ENCODE measurements around the gene KCNK7. TPM values are rescaled to one million over a fixed set of nuclear protein-coding genes. Genes with fewer than 3 reads are reported as not detected.

KCNK7 gene
- polyA plus RNA-seq, 1 of the 3 experiments (the other 2 are of a cell fraction) = 0.58 TPM

GRCh38 chr11:65624931-65625627 lies 29.5 kb upstream of the KCNK7 start:
- no peaks in the 10 kb centered on the region for H3K9me3 ChIP-seq

GRCh38 chr11:65623852-65624616 lies 28.4 kb upstream of the KCNK7 start:
- Histone ChIP-seq H3K4me1 (ENCODE audit: control insufficient read depth in 1 of 2, insufficient read depth in 2 of 2, low read depth in 1 of 2, low read length in 1 of 2) (no peaks in the 10 kb centered on the region), H2AFZ (ENCODE audit: low read depth) (no peak overlapping the region), H3F3A (replicated peaks; ENCODE audit: insufficient read depth) (no peaks in the 10 kb centered on the region), H3K27ac (ENCODE audit: low read depth in 2 of 2, low read length in 1 of 2) (no peak overlapping the region; a peak in 1 of 4 replicates), H3K9me3 (no peaks in the 10 kb centered on the region), H3K27me3 (ENCODE audit: insufficient read depth) (no peaks in the 10 kb centered on the region), H3K4me2 (no peak overlapping the region), H3K36me3 (replicated peaks in 1 of 2; ENCODE audit: control insufficient read depth in 1 of 2, insufficient read depth in 2 of 2, low read length in 1 of 2) (peaks cover 16 to 89% of the 10 kb centered on the region in 2 experiments), H3K9me2 (no peaks in the 10 kb centered on the region), H3K79me2 (ENCODE audit: insufficient read depth) (peaks cover 25% of the 10 kb centered on the region; the same call in 1 of the 2 replicates), H4K20me1 (ENCODE audit: insufficient read depth) (0 out of 2 replicates have a peak, but pooled peaks cover 5% of the 10 kb centered on the region), H3K4me3 (ENCODE audit: low read depth in 2 of 2, low read length in 1 of 2) (no peak overlapping the region), H3K9ac (no peak overlapping the region)
- ChIA-PET POLR2A (interaction anchor here (1.6 kb wide), 1 partner anchor 9 kb away, joined by 5 read pairs; no protein-coding TSS in a partner anchor), CTCF (interaction anchor here (1.4 kb wide), 1 partner anchor 51 kb away, joined by 3 read pairs; no protein-coding TSS in a partner anchor)
- no peak for DNase-seq
- WGBS (ENCODE audit: low lambda C conversion rate) = 97% methylated on average over 22 of the region's 25 CpGs
- TF ChIP-seq NRF1 (IDR thresholded peaks at IDR 0.05; ENCODE audit: low read depth, low read length) = no peak
- no peak for TF ChIP-seq TAF1 (IDR thresholded peaks at IDR 0.05; ENCODE audit: borderline replicate concordance, low read depth, low read length)
- no peak for TF ChIP-seq FOXJ3 (CRISPR knock-in tag; IDR thresholded peaks at IDR 0.05)
- no peak for TF ChIP-seq RFX5 (IDR thresholded peaks at IDR 0.05; ENCODE audit: low read length)
- TF ChIP-seq GATA2 (CRISPR knock-in tag; IDR thresholded peaks at IDR 0.05) = no peak
- TF ChIP-seq REST (IDR thresholded peaks at IDR 0.05; ENCODE audit: low read depth, low read length) = no peak
- TF ChIP-seq RCOR1 (IDR thresholded peaks at IDR 0.05; ENCODE audit: low read length) = no peak
- no peak for TF ChIP-seq SIN3A (IDR thresholded peaks at IDR 0.05; ENCODE audit: borderline replicate concordance, low read depth, low read length)
- TF ChIP-seq JUND (IDR thresholded peaks at IDR 0.05) = no peak
- TF ChIP-seq TCF12 (IDR thresholded peaks at IDR 0.05) = no peak
- no peak for TF ChIP-seq MXI1 (IDR thresholded peaks at IDR 0.05; ENCODE audit: low read depth, low read length)
- TF ChIP-seq ZBTB33 (IDR thresholded peaks at IDR 0.05; ENCODE audit: borderline replicate concordance, low read depth) = no peak
- no peak for TF ChIP-seq GABPA (IDR thresholded peaks at IDR 0.05; ENCODE audit: low read depth)
- no peak for TF ChIP-seq ELF1 (IDR thresholded peaks at IDR 0.05)

More at GRCh38 chr11:65624931-65625627, 29.5 kb upstream of the KCNK7 start:
- no peaks in the 10 kb centered on the region for H3K4me1 ChIP-seq (ENCODE audit: control insufficient read depth in 1 of 2, insufficient read depth in 2 of 2, low read depth in 1 of 2, low read length in 1 of 2)
- H3K9me2 ChIP-seq = no peaks in the 10 kb centered on the region
- H3K27me3 ChIP-seq (ENCODE audit: insufficient read depth) = no peaks in the 10 kb centered on the region
- H3F3A ChIP-seq (replicated peaks; ENCODE audit: insufficient read depth) = no peaks in the 10 kb centered on the region
- H3K79me2 ChIP-seq (ENCODE audit: insufficient read depth) = peaks cover 15% of the 10 kb centered on the region; the same call in 1 of the 2 replicates
- WGBS (ENCODE audit: low lambda C conversion rate) = 83% methylated on average over 13 of the region's 30 CpGs
- no peak overlapping the region for H3K4me3 ChIP-seq (ENCODE audit: low read depth in 2 of 2, low read length in 1 of 2)
- CTCF ChIA-PET = interaction anchor here (0.9 to 4.4 kb wide), 20 partner anchors 8 to 398 kb away, joined by 3 to 42 read pairs (median 6); partner anchors contain the start of genes KAT5, RELA and SIPA1
- POLR2A ChIA-PET = interaction anchor here (1.2 to 2.8 kb wide), 2 partner anchors 13 to 87 kb away, joined by 3 to 11 read pairs; partner anchors contain the start of genes KAT5 and SIPA1
- H4K20me1 ChIP-seq (ENCODE audit: insufficient read depth) = no peaks in the 10 kb centered on the region
- no peak for DNase-seq
- peaks cover 16 to 85% of the 10 kb centered on the region in 2 experiments for H3K36me3 ChIP-seq (replicated peaks in 1 of 2; ENCODE audit: control insufficient read depth in 1 of 2, insufficient read depth in 2 of 2, low read length in 1 of 2)
- H3K9ac ChIP-seq = no peak overlapping the region
- no peak overlapping the region for H2AFZ ChIP-seq (ENCODE audit: low read depth)
- H3K4me2 ChIP-seq = no peak overlapping the region
- TF ChIP-seq IRF3 (IDR thresholded peaks at IDR 0.05; ENCODE audit: low read depth, low read length) = no peak
- TF ChIP-seq CHD2 (IDR thresholded peaks at IDR 0.05; ENCODE audit: low read length, partially characterized antibody) = no peak
- no peak for TF ChIP-seq JUND (IDR thresholded peaks at IDR 0.05)
- TF ChIP-seq POLR2AphosphoS5 (IDR thresholded peaks at IDR 0.05; ENCODE audit: low read depth, low read length) = no peak
- no peak for TF ChIP-seq GATA2 (CRISPR knock-in tag; IDR thresholded peaks at IDR 0.05)
- no peak overlapping the region for H3K27ac ChIP-seq (ENCODE audit: low read depth in 2 of 2, low read length in 1 of 2)

All from SK-N-SH (cell line).